Activated naive CD4-positive, alpha-beta T cell treated with anti-CD3 and anti-CD28 coated beads for 36 hours (primary cell): ENCODE data around the gene SLC19A1. TPM values are rescaled to one million over a fixed set of nuclear protein-coding genes. Genes with fewer than 3 reads are reported as not detected.

ENCODE experiments used
- CTCF ChIA-PET: fragments of 350-600 bp; sonication (Branson Sonifier 250); formaldehyde crosslinking; loops from one replicate; lab custom pipeline; 2021; ENCODE audit warnings: antibody characterized with exemption; lab: Charles Lee
- DNase-seq: peaks from one replicate; pipeline ENCODE4 v3.0.0-alpha.2; 2020
- H3K27ac Mint-ChIP-seq: one replicate; pipeline ENCODE4 v1.8.0; 2021; ENCODE audit warnings: mild to moderate bottlenecking, mixed read lengths
- H3K27me3 Mint-ChIP-seq: one replicate; pipeline ENCODE4 v1.8.0; 2021; ENCODE audit warnings: low read depth, mixed read lengths
- H3K36me3 Mint-ChIP-seq: one replicate; pipeline ENCODE4 v1.8.0; 2021; ENCODE audit warnings: low read depth, mixed read lengths
- H3K4me1 Mint-ChIP-seq: one replicate; pipeline ENCODE4 v1.8.0; 2021; ENCODE audit warnings: low read depth, mixed read lengths
- H3K4me3 Mint-ChIP-seq: one replicate; pipeline ENCODE4 v1.8.0; 2021; ENCODE audit warnings: mild to moderate bottlenecking, moderate library complexity, mixed read lengths
- H3K9me3 Mint-ChIP-seq: one replicate; pipeline ENCODE4 v1.8.0; 2021; ENCODE audit warnings: mixed read lengths
- intact Hi-C: fragments of 100-400 bp; cut with micrococcal nuclease; formaldehyde crosslinking; loops from one replicate; pipeline ENCODE4 v1.15.1; 2023
- total RNA-seq, 2 experiments: library from RNA; stranded (reverse); gene quantifications; one replicate each; pipeline ENCODE4 v1.2.3, GENCODE V29; 2021

SLC19A1 gene
- total RNA-seq, 2 experiments from 2014 or later = 32.2 to 33.0 TPM

DNA sequence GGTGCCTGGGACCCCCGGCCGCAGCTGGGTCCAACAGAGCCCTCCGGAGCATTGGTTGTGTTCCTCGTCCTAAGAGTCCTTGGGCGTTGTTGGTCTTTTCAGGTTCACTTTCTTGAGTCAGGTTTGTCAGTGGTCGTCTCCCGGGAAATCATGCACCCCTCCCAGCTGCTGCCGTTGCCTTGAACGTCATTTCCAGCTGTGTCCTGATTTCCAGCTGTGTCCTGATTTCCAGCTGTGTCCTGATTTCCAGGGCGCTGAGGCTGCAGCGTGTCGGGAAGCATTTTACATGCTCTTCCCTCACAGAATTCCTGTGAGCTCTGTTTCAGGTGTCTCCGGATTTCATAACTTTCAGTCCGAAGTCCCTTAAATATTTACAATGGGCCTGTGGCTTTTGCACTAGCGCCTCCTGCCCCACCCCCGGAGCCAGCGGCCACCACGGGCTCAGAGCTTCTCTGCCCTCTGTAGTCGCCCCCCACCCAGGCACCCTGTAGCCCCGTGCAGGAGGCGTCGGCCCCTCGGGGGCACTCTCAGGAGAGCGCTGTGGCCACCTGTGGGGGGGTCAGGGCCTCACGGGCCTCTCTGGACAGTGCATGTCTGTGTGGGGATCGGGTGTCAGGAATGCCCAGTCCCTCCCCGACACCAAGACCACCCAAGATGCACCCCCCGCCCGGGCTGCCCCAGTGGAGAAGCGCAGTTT is 70.6 kb downstream of the SLC19A1 start:
- DNase-seq = no peak
- no peak overlapping the region for H3K4me3 Mint-ChIP-seq
- H3K4me1 Mint-ChIP-seq = peaks cover 18% of the 10 kb centered on the region
- no peak overlapping the region for H3K27ac Mint-ChIP-seq
- H3K36me3 Mint-ChIP-seq = no peaks in the 10 kb centered on the region
- intact Hi-C loops = no loop called here
- CTCF ChIA-PET = interaction anchor here (0.6 kb wide), 1 partner anchor 93 kb away, joined by 3 read pairs; no protein-coding TSS in a partner anchor
- H3K9me3 Mint-ChIP-seq = no peaks in the 10 kb centered on the region
- no peaks in the 10 kb centered on the region for H3K27me3 Mint-ChIP-seq

DNA sequence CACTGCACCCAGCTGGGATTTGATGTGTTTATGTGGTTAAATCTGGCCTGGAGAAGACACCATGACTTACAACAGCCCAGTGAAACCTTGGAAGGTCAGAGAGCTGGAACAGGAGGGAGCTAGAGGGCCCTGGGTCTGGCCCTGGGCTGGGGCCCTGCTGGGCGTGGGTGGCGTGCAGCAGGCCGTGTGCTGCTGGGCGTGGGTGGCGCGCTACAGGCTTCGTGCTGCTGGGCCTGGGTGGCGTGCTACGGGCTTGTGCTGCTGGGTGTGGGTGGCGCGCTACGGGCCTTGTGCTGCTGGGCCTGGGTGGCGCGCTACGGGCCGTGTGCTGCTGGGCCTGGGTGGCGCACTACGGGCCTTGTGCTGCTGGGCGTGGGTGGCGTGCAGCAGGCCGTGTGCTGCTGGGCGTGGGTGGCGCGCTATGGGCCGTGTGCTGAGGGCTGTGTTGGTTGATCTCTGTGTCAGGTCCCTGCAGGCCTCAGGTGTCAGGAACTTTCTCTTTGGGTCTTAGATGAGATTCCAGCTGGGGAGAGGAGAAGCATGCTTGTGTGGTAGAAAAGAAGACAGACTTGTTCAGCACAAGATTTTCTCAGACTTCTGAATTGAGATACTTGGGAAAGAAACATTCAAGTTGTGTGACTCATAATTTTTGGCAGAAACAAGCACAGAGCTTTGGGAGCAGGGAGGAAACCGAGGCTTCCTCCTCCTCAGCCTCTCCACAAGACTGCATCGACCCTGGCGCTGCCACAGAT is 71.3 kb downstream of the SLC19A1 start:
- H3K4me1 Mint-ChIP-seq = peaks cover 14% of the 10 kb centered on the region
- peak overlapping the region; percentile 77 for H3K27ac Mint-ChIP-seq
- no peaks in the 10 kb centered on the region for H3K9me3 Mint-ChIP-seq
- DNase-seq = peak; percentile 24
- CTCF ChIA-PET = interaction anchor here (0.6 kb wide), 1 partner anchor 94 kb away, joined by 3 read pairs; no protein-coding TSS in a partner anchor
- no peaks in the 10 kb centered on the region for H3K27me3 Mint-ChIP-seq
- intact Hi-C loops = no loop called here
- H3K4me3 Mint-ChIP-seq = no peak overlapping the region
- H3K36me3 Mint-ChIP-seq = no peaks in the 10 kb centered on the region

GRCh38 chr21:45470087-45470515 is 72.1 kb downstream of the SLC19A1 start:
- Mint-ChIP-seq H3K4me1 (peaks cover 14% of the 10 kb centered on the region), H3K27me3 (no peaks in the 10 kb centered on the region), H3K27ac (no peak overlapping the region), H3K9me3 (no peaks in the 10 kb centered on the region), H3K36me3 (no peaks in the 10 kb centered on the region), H3K4me3 (no peak overlapping the region)
- no peak for DNase-seq
- CTCF ChIA-PET = interaction anchor here (0.7 to 1.4 kb wide), 2 partner anchors 8 to 199 kb away, joined by 3 read pairs; no protein-coding TSS in a partner anchor
- intact Hi-C loops = no loop called here

DNA sequence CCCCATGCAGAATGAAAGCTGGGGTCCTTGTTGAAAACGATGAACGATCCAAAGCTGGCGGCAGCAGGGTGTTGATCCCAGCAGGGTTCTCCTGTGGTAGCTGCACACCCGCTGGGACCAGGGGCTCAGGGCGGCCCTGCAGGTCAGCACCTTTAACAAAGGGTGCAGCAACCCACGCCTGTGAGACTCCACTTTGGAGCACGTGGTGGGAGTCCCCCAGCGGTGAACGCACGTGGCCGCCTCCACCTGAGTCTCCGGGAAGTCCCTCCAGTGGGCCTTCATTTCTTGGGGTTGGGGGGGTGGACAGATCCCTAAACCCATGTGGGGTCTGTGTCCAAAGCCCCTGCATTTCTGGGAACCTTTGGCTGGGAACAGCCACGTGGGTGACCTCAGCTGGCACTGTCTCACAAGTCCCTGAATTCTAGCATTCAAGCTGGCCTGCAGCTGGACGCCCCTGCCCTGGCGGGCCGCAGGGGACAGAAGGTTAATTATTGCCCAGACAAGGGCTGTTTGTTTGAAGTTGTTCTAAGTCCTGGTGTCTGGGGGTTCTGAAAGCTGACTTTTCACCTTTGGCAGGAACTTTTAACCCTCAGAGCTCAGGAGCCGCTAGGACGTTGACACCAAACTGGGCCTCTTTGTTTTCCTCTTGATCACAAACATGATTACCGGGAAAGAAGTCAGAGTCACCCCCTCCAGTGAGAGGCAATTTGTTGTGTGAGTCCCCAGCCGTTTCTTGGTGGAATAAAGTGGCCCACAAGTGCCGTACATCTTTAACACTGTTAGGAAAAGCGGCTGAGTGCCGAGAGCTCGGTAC is 72.8 kb downstream of the SLC19A1 start:
- no peak for DNase-seq
- intact Hi-C loops = no loop called here
- CTCF ChIA-PET = interaction anchor here (0.7 to 1.4 kb wide), 2 partner anchors 9 to 200 kb away, joined by 3 read pairs; no protein-coding TSS in a partner anchor
- Mint-ChIP-seq H3K27me3 (no peaks in the 10 kb centered on the region), H3K9me3 (no peaks in the 10 kb centered on the region), H3K4me1 (peaks cover 14% of the 10 kb centered on the region), H3K27ac (no peak overlapping the region), H3K36me3 (no peaks in the 10 kb centered on the region), H3K4me3 (no peak overlapping the region)

DNA sequence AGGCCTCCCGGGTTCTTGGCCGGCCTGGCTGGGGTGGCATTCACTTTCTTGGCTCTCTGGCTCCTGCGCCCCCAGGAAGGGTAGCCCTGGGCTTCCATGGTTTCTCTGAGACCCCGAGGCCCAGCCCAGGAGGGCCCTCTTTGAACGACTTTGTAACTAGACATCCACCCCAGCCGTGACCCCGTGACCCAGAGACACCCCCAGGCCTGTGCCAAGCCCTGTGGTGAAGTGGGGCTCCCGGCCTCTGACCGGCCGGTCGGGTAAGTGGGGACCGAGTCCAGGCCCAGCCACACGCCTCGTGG is 73.3 kb downstream of the SLC19A1 start:
- H3K27ac Mint-ChIP-seq = no peak overlapping the region
- H3K36me3 Mint-ChIP-seq = no peaks in the 10 kb centered on the region
- CTCF ChIA-PET = interaction anchor here (1.4 kb wide), 1 partner anchor 9 kb away, joined by 3 read pairs; no protein-coding TSS in a partner anchor
- no peak for DNase-seq
- H3K9me3 Mint-ChIP-seq = no peaks in the 10 kb centered on the region
- H3K4me3 Mint-ChIP-seq = no peak overlapping the region
- no peaks in the 10 kb centered on the region for H3K27me3 Mint-ChIP-seq
- H3K4me1 Mint-ChIP-seq = peaks cover 14% of the 10 kb centered on the region
- intact Hi-C loops = no loop called here

- intact Hi-C loops = no loop called here
- Mint-ChIP-seq H3K4me1 (peaks cover 14% of the 10 kb centered on the region), H3K36me3 (no peaks in the 10 kb centered on the region), H3K4me3 (no peak overlapping the region), H3K9me3 (no peaks in the 10 kb centered on the region), H3K27ac (no peak overlapping the region), H3K27me3 (no peaks in the 10 kb centered on the region)
- CTCF ChIA-PET = no interaction called here
- no peak for DNase-seq
These were observed 73.9 kb downstream of the SLC19A1 start for GRCh38 chr21:45468051-45468970.

- Mint-ChIP-seq H3K36me3 (no peaks in the 10 kb centered on the region), H3K27me3 (no peaks in the 10 kb centered on the region), H3K27ac (no peak overlapping the region), H3K4me1 (peaks cover 14% of the 10 kb centered on the region), H3K4me3 (no peak overlapping the region), H3K9me3 (peaks cover under 1% of the 10 kb centered on the region)
- intact Hi-C loops = no loop called here
- no peak for DNase-seq
- CTCF ChIA-PET = interaction anchor here (0.9 to 1.3 kb wide), 2 partner anchors 9 to 16 kb away, joined by 3 read pairs; no protein-coding TSS in a partner anchor
These were observed 74.9 kb downstream of the SLC19A1 start for GRCh38 chr21:45467221-45467779.

DNA sequence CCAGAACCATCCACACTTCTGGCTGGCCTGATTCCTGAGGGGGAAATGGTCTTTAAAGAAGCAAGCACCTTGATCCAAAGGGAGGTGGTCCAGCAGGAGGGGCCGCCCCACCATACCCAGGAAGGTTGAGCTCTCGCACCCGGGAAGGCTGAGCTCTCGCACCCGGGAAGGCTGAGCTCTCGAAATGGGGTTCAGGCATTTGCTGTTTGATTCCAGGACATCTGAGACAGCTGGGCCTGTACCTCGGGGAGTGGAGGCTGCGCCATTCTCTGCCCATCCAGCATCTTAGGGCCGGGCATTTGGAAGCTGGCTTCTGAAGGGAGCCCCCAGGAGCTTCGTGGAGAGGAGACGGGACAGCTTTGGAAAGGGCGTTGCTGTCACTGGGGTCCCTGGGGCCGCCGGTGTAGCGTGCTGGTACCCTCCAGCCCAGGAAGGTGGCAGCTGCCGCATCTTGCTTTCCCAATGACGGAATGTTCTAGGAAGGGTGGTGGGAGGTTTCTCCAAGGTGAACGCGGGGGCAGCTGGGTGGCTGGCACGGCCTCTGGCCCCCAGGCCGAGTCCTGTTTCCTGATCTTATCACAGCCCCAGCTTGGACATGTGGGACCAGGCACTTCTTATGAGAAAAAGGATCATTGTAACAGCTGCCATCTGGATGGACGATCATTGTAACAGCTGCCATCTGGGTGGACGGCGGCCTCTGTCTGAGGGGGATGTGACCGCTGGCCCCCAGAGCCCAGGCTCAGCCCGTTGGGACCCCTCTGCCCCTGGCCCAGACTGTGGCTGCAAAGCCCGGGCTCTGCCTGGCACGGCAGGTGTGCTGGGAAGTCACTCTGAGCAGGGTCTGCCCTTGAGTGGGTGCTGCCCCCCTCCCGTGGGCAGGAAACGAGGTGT is 75.7 kb downstream of the SLC19A1 start:
- Mint-ChIP-seq H3K27ac (no peak overlapping the region), H3K4me3 (no peak overlapping the region), H3K36me3 (no peaks in the 10 kb centered on the region), H3K4me1 (peaks cover 14% of the 10 kb centered on the region), H3K9me3 (peaks cover 8% of the 10 kb centered on the region), H3K27me3 (no peaks in the 10 kb centered on the region)
- CTCF ChIA-PET = interaction anchor here (0.9 to 1.3 kb wide), 2 partner anchors 8 to 17 kb away, joined by 3 read pairs; no protein-coding TSS in a partner anchor
- intact Hi-C loops = no loop called here
- no peak for DNase-seq

DNA sequence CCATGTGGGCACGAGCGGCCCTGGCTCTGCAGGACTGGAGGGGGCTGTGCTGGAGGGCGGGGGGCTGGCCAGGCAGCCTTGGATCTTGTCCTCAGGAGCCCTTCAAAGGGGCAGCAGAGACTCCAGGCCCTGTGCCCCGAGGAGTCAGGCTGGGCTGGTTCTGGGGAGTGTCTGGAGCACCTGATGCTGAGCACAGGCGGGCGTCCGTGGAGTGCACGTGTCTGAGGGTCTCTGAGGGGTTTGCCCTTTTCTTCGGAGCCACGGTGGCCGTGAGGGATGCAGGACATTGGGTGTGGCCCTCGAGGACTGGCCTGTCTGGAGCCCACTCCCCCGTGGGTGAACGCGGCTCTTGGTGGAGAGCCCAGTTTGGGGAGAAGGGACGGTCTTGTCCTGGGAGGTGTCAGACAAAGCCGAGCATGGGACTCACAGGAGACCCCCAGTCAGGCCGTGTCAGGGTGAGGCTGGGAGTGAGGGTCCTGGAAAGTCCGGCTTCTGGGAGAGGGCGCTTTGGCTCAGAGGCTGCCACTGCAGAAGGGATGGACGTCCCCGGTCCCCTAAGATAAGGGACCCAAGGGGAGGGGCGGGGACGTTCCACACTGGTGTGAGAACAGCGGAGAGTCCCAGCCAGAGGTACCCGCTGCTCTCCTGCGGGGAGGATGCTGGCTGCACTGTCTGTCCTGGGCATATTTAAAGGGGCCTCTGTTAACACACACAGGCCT is 76.5 kb downstream of the SLC19A1 start:
- H3K4me1 Mint-ChIP-seq = peaks cover 6% of the 10 kb centered on the region
- DNase-seq = no peak
- no peaks in the 10 kb centered on the region for H3K27me3 Mint-ChIP-seq
- H3K27ac Mint-ChIP-seq = no peak overlapping the region
- CTCF ChIA-PET = interaction anchor here (0.6 to 1.3 kb wide), 2 partner anchors 17 to 344 kb away, joined by 3 to 4 read pairs; no protein-coding TSS in a partner anchor
- H3K4me3 Mint-ChIP-seq = no peak overlapping the region
- intact Hi-C loops = no loop called here
- peaks cover 10% of the 10 kb centered on the region for H3K9me3 Mint-ChIP-seq
- H3K36me3 Mint-ChIP-seq = no peaks in the 10 kb centered on the region

DNA sequence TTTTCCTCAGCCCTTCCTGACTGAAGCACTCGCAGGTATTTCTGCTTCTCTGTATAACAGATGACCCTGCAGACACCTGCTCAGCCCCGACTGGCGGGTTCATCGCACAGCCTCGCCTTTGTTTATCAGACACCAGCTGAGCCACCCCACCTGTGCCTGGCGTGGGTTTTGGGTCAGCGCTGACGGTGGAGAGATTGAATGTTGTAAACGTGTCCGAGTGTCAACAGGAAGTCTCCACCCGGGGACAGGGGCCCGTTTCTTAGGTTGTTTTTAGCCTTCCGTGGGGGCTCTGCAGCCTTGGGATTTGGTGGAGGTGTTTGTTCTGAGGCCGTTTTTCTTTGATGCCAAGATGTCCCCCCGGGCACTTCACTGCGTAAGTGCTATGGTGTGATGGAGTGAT is 77.1 kb downstream of the SLC19A1 start:
- intact Hi-C loops = no loop called here
- CTCF ChIA-PET = interaction anchor here (0.6 kb wide), 1 partner anchor 344 kb away, joined by 4 read pairs; no protein-coding TSS in a partner anchor
- no peak overlapping the region for H3K4me3 Mint-ChIP-seq

More for the DNA sequence above, 77.1 kb downstream of the SLC19A1 start:
- H3K27me3 Mint-ChIP-seq = no peaks in the 10 kb centered on the region
- DNase-seq = no peak
- H3K27ac Mint-ChIP-seq = no peak overlapping the region
- H3K4me1 Mint-ChIP-seq = peaks cover 3% of the 10 kb centered on the region
- peaks cover 10% of the 10 kb centered on the region for H3K9me3 Mint-ChIP-seq
- no peaks in the 10 kb centered on the region for H3K36me3 Mint-ChIP-seq
